Ureter (tissue), 1 donor: ENCODE data around the gene CPED1. TPM values are rescaled to one million over a fixed set of nuclear protein-coding genes. Genes with fewer than 3 reads are reported as not detected.

Experiments
- DNase-seq: peaks from one replicate; pipeline ENCODE4 v3.0.0-alpha.2; 2020; ENCODE audit warnings: low spot score
- total RNA-seq: library from RNA; stranded (reverse); gene quantifications from one replicate; pipeline ENCODE4 v1.2.4, GENCODE V29; 2023
- donor health status: DM: yes; HTN: yes; CAD: no.

CPED1 gene
- 61.4 TPM for total RNA-seq

GRCh38 chr7:120988591-120989256, at the start of gene CPED1:
Gene CPED1, plus strand, starts transcription at chr7:120988711. Its CDS starts 911 bp downstream, at chr7:120989622.
- DNase-seq: peak; percentile 72

DNA sequence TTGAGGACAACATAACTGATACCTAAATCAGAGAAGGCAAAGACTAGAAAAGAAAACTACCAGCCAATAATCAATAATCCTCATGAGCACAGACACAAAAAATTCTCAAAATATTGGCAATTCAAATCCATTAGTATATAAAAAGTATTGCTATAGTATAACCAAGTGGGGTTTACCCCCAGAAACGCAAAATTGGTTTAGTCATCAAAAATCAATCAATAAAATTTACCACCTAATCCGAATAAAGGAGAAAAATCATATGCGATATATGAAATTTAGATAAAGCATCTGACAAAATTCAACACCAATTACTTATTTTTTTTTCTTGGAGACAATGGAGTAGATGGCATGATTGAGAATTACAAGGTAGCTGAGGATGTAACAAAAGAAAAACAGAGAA, 49.2 kb upstream of the CPED1 start:
- DNase-seq: no peak

- no peak for DNase-seq
Measured at GRCh38 chr7:120941064-120941463, 47.4 kb upstream of the CPED1 start.

DNA sequence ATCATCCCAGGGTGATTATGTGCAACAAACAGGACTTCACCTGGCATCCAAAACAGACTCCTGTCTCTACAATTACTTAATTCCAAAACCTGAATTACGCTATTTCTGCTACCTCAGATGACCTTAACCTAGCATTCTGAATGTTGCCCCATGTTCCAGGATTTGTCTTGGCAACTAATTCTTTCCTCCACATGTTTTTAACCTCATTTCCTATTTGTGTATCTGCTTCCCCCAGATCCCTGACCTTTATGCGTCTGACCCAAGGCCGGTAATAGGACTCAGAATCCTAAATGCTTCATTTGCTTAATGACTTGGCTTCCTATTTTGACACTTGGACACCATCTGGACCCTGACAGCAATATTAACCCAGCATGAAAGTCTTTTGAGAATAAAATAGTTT, 46.7 kb upstream of the CPED1 start:
- no peak for DNase-seq

GRCh38 chr7:120942861-120943260, 45.6 kb upstream of the CPED1 start:
- no peak for DNase-seq

DNA sequence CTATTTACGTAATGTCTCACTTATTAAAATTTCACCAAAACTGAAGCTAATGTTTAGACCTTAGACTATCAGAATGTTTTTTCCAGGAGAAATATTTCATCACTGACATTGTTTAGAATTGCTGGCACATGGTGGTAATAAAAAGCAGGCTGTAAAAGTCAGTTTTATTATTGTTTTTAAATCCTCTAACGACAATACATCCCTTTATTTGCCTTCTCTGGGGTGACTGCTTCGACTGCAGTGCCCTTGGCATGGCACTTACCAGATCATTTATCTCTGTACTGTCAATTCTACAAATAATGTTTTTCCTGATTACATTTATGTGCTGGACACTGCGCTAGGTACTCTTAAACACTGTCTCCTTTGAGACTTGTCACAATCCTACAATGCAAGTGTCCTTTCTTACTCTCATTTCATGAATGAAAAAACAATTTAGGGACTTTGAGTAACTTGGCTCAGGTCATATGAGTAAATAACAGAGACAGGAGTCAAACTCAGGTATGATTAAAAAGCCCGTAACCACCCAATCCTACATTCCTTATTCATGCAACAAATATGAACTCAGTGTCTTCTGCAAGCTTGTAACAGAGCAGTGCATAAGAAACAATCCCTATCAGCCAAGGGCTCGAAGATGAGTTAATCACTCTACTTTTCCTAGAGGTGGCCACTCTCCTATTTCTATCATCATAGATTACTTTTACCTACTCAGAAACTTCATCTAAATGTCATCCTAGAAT, 43.5 kb upstream of the CPED1 start:
- no peak for DNase-seq

- no peak for DNase-seq
Measured at GRCh38 chr7:120947980-120948379, 40.5 kb upstream of the CPED1 start.

DNA sequence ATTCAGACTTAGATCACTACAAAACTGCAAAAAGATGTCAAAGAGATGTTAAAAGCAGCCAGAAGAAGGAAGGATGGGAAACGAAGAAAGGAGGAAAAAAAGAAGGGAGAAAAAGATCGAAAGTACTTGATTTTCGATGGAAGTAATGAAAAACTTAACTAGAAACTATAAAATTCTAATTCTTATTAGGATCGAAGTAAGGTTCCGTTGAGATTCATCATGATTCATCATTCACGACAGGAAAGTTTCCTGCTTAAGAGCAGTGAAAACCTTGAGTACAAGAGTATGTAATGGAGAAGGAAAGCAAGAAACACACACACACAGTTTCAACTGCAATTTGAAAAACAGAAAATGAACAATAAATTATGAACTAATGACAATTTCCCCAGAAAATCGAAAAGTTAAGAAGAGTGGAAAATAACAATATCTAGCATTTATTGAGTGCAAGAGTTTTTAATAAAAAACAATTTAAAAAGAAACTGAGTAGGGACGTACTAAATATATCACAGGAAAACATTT, 39.1 kb upstream of the CPED1 start:
- DNase-seq: no peak

- DNase-seq: no peak
Measured at GRCh38 chr7:120949998-120950538, 38.4 kb upstream of the CPED1 start.

DNA sequence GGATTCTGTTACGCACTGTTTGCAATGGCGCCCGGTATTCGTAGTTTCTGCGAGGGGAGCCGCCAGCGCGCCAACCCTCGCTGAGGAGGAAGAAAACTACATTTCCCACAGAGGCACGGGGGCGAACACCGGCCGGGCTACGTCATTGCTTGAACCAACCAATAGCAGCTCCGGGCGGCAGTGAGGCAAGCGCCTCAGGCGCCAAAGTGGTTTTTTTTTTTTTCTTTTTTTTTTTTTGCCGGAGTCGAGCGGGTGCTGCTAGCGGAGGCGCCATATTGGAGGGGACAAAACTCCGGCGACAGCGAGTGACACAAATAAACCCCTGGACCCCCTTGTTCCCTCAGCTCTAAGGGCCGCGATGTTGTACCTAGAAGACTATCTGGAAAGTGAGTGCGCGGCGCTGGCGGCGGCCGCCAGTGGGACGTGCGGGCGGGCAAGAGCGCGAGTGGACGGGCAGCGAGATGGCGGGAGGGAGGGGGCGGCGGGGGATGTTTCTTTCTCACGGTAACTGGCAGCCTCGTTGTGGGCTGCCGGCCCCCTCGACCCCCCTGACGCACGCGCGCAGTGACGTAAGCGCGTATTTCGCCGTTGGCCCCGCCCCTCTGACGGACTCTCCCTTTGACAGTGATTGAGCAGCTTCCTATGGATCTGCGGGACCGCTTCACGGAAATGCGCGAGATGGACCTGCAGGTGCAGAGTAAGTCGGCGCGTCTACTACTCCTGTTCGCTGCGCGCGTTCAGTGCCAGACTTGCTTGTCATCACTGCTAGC, 37.8 kb upstream of the CPED1 start, which contains the start of gene ING3:
Gene ING3, plus strand, starts transcription at position 239 of the 770 bp plus-strand sequence. Its CDS starts 120 bp downstream, at position 359.
- peak; percentile 98 for DNase-seq

GRCh38 chr7:120951309-120951699, 37.2 kb upstream of the CPED1 start:
- no peak for DNase-seq

DNA sequence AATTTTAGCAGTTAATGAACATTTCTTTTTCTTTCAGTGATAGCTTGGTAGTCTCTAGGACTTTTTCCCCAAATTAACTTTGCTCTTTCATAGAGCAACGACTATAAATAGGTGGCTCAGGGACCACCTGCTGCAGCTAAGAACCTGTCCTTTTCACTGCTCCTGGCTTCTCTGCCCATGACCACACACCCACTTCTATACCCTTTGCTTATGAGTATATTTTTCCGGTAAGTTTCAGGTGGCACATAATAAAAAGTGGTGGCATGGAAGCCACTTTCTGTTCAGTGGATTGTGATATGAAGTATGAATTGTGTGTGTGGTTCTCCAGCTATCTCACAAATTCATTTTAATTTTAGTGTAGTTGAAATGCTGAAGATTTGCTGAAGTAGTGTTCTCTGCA, 36.7 kb upstream of the CPED1 start:
- DNase-seq: no peak

GRCh38 chr7:120955577-120956149, 32.8 kb upstream of the CPED1 start:
- no peak for DNase-seq

DNA sequence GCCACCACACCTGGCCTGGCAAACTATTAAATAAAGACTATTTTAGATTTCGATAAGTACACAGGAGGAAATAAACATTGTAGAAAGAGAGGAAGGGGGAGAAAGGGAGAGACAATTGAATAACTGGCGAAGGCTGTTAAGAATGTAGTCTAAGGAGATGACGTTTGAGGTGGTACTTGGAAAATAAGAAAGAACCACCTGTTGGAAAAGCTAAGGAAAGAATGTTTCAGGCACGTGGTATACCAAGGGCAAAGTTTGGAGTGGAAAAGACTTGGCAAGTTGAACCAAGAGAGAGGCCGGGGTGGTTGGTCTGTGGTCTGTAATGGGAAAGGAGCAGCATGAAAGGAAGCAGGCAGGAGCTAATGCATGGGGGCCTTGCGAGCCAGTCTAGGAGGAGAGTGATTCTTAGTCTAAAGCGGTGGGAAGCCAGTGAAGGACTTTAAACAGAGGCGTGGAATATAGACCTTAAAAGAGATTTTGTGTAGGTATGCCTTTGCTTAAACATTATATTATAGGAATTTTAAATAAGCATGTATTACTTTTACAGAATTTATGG, 28.5 kb upstream of the CPED1 start:
- no peak for DNase-seq

GRCh38 chr7:120960714-120961113, 27.8 kb upstream of the CPED1 start:
- no peak for DNase-seq

GRCh38 chr7:120961638-120962173, 26.8 kb upstream of the CPED1 start:
- DNase-seq: no peak

- no peak for DNase-seq
Measured at GRCh38 chr7:120964088-120964487, 24.4 kb upstream of the CPED1 start.

GRCh38 chr7:120966961-120967360, 21.6 kb upstream of the CPED1 start:
- no peak for DNase-seq

- no peak for DNase-seq
Measured at GRCh38 chr7:120973849-120974248, 14.7 kb upstream of the CPED1 start.

DNA sequence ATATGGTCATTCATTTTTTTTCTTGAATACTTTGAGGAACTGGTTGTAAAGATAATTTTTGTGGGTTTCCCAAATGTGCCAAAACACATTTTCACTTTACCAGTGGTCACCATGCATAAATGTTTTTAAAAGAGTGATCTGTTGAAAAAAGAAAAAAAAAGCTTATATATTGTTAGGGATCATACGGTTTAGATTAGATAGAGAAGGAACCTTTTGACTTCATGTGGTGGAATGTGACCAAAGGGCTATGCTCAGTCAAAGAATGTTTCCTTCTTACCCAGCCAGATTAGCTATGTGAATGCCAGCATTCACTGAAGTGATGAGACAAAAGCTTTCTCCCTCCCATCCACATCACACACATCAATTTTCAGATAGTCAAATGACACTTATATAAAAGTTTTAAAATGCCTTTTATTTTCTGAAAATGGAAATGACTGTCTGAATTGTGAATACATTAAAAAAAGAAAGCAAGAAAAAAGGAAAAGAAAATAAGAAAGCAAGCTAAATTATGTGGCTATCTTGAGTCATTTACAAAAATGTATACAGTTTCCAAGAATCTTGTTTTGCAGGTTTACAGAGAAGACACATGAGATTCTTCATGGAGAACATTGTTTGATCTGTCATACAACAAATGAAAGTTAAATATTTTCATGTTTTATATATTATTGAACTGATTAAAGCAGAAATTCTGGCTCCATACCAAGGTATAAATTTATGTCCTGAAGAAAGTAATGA, 8.6 kb upstream of the CPED1 start:
- DNase-seq: no peak
